Left lung (tissue), 14 donors: ENCODE measurements around the gene OR6C75. TPM values are rescaled to one million over a fixed set of nuclear protein-coding genes. Genes with fewer than 3 reads are reported as not detected.
"Not testable (repeated sequence)": the region's sequence is repeated elsewhere in the genome, so short reads cannot be mapped to it uniquely, and the experiment has no call there.

Source experiments
- ATAC-seq: fragments of 200-7000 bp; cut with Tn5 transposase; one replicate; pipeline ENCODE4 v1.9.1; 2020; ENCODE audit warnings: moderate library complexity
- DNase-seq, 4 donors: peaks; one replicate each; pipeline ENCODE4 v3.0.0-alpha.2; 2013 to 2020
- H3K27ac ChIP-seq, 2 donors: fragments of 200-600 bp; sonication (generic) in 1 of 2; one replicate each; pipeline versions ENCODE4 v1.5.0 to v1.8.0; 2020 to 2021
- H3K27me3 ChIP-seq, 2 donors: fragments of 200-600 bp; sonication (generic) in 1 of 2; one replicate each; pipeline versions ENCODE4 v1.5.0 to v1.8.0; 2020 to 2021
- H3K36me3 ChIP-seq, 2 donors: fragments of 200-600 bp; sonication (generic) in 1 of 2; one replicate each; pipeline versions ENCODE4 v1.5.0 to v1.8.0; 2020 to 2021
- H3K4me1 ChIP-seq, 2 donors: fragments of 200-600 bp; one replicate each; pipeline ENCODE4 v1.8.0; 2021
- H3K4me3 ChIP-seq, 2 donors: fragments of 200-600 bp; sonication (generic) in 1 of 2; one replicate each; pipeline versions ENCODE4 v1.5.0 to v1.8.0; 2020 to 2021; ENCODE audit warnings: mild to moderate bottlenecking in 1 of 2
- H3K9me3 ChIP-seq, 2 donors: fragments of 200-600 bp; sonication (generic) in 1 of 2; one replicate each; pipeline versions ENCODE4 v1.5.0 to v1.8.0; 2020 to 2021
- intact Hi-C, 2 donors: fragments of 100-400 bp; cut with DNase I; formaldehyde crosslinking; loops; one replicate each; pipeline versions ENCODE4 v1.11.2 to v1.14.2; 2022
- long read RNA-seq, 12 donors: library from polyadenylated mRNA in 2 of 12; unstranded in 2 of 12; transcript quantifications; one replicate each; pipeline ENCODE4 v2.0.0 and lab custom pipeline, GENCODE V29; 2019 to 2026
- polyA plus RNA-seq, 6 donors: library from polyadenylated mRNA; unstranded; fragments of 120-200 nt; gene quantifications; one replicate each; pipeline ENCODE4 v1.2.1, GENCODE V29; 2013; ENCODE audit not compliant: insufficient read length in 6 of 6
- total RNA-seq, 2 donors: library from RNA; stranded (reverse); fragmentation: NEBNext Ultra II Directional; extraction: Animal tissue kit (Norgen Biotek cat#: 25700); gene quantifications; one replicate each; pipeline ENCODE4 v1.2.1, GENCODE V29; 2021
- TF ChIP-seq, protein P1 (sequence below), 2 donors: fragments of 200-600 bp; sonication (generic) in 1 of 2; IDR thresholded peaks; one replicate each; pipeline versions ENCODE4 v1.5.0 to v1.8.0; 2021; ENCODE audit warnings: antibody characterized with exemption in 2 of 2
- donor health status: DM: no; HTN: yes; CAD: no.
- donor health status: DM: no; HTN: no; CAD: no.

The OR6C75 gene
- total RNA-seq (not detected), polyA plus RNA-seq (under 1 TPM in 4 of 6 donors, not detected in 2; 0.05 to 0.13 (median 0.11) TPM)
- long read RNA-seq, donor 1, result 0 reads
- long read RNA-seq, donor 2, result 0 reads
- long read RNA-seq, donor 3, result 0 reads
- long read RNA-seq, donor 4, result 0 reads
- long read RNA-seq, donor 5, result 0 reads
- long read RNA-seq, donor 6, result 0 reads
- long read RNA-seq, donor 7, result 0 reads
- long read RNA-seq, donor 8, result 0 reads
- long read RNA-seq, donor 9, result 0 reads
- long read RNA-seq, donor 10, result 0 reads
- long read RNA-seq, donor 11, result 0 reads
- long read RNA-seq, donor 12, result 0 reads

DNA sequence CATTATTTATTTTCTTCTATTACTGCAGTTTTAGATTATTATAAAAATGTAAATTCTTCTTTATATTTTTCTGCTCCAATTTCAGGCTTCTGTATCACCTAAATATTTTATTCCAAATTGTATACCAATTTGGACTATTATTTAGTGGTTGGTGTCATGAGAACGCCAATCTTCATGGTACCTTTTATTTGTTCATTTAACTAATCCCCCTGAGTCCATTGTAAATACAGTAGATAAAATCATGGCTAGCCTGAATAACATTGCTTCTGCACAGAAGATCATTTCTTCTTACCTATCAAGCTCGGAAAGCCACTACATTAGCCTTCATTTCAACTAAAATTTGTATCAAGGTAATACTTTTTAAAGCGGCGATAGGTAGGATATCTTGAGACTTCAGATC, at the start of gene OR6C75:
TSS of gene OR6C75 (plus strand) at position 301 of the 400 bp plus-strand sequence. CDS start 2,136 bp downstream, outside the sequence.
- TF ChIP-seq, protein P1, sequence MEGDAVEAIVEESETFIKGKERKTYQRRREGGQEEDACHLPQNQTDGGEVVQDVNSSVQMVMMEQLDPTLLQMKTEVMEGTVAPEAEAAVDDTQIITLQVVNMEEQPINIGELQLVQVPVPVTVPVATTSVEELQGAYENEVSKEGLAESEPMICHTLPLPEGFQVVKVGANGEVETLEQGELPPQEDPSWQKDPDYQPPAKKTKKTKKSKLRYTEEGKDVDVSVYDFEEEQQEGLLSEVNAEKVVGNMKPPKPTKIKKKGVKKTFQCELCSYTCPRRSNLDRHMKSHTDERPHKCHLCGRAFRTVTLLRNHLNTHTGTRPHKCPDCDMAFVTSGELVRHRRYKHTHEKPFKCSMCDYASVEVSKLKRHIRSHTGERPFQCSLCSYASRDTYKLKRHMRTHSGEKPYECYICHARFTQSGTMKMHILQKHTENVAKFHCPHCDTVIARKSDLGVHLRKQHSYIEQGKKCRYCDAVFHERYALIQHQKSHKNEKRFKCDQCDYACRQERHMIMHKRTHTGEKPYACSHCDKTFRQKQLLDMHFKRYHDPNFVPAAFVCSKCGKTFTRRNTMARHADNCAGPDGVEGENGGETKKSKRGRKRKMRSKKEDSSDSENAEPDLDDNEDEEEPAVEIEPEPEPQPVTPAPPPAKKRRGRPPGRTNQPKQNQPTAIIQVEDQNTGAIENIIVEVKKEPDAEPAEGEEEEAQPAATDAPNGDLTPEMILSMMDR (IDR thresholded peaks at IDR 0.05), result no peak
- DNase-seq, result no peak
- Histone ChIP-seq H3K4me3 (no peak within 1 kb of the TSS), H3K36me3 (no peaks in the 10 kb centered on the region), H3K27me3 (peaks cover 0 to 2% of the 10 kb centered on the region in 2 donors), H3K9me3 (peaks cover 0 to 1% of the 10 kb centered on the region in 2 donors), H3K27ac (no peak within 1 kb of the TSS), H3K4me1 (no peaks in the 10 kb centered on the region)
- ATAC-seq, result no peak
- intact Hi-C loops, result no loop called here

DNA sequence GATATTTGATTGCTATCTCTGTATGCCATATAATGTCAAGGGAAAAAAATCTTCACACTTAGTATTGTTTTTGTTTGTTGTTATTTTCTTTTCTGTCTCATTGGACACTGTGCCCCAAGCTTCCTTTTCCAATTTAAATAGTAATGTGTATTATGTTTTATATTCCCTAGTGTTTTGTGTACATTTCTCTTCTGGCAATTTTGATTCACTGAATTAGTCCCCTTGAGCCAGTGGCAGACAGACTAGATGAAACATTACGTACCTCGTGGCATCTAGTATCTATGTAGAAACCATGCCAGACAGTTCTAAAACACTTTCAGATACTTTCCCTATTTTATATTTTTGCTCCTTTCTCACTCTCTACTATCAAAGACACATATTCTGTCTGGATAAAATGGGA, 48.7 kb upstream of the OR6C75 start, which contains the start of gene OR6C1:
TSS of gene OR6C1 (plus strand) at position 301 of the 400 bp plus-strand sequence. CDS start 6,257 bp downstream, outside the sequence.
- TF ChIP-seq, protein P1 (IDR thresholded peaks at IDR 0.05), result no peak
- Histone ChIP-seq H3K36me3 (no peaks in the 10 kb centered on the region), H3K27me3 (no peaks in the 10 kb centered on the region), H3K9me3 (no peaks in the 10 kb centered on the region), H3K4me3 (no peak within 1 kb of the TSS), H3K4me1 (no peaks in the 10 kb centered on the region), H3K27ac (no peak within 1 kb of the TSS)
- ATAC-seq, result no peak
- no peak for DNase-seq
- intact Hi-C loops, result no loop called here

- no peak overlapping the region for H3K27ac ChIP-seq
- intact Hi-C loops, result no loop called here
- TF ChIP-seq, protein P1 (IDR thresholded peaks at IDR 0.05), result no peak
- no peaks in the 10 kb centered on the region for H3K4me1 ChIP-seq
- no peak overlapping the region for H3K4me3 ChIP-seq
- DNase-seq (peak in 1 of 4 donors; percentile 18), ATAC-seq (no peak)
- no peaks in the 10 kb centered on the region for H3K27me3 ChIP-seq
- H3K36me3 ChIP-seq, result no peaks in the 10 kb centered on the region
- no peaks in the 10 kb centered on the region for H3K9me3 ChIP-seq
These were observed 42.6 kb upstream of the OR6C75 start for GRCh38 chr12:55320201-55320600.

DNA sequence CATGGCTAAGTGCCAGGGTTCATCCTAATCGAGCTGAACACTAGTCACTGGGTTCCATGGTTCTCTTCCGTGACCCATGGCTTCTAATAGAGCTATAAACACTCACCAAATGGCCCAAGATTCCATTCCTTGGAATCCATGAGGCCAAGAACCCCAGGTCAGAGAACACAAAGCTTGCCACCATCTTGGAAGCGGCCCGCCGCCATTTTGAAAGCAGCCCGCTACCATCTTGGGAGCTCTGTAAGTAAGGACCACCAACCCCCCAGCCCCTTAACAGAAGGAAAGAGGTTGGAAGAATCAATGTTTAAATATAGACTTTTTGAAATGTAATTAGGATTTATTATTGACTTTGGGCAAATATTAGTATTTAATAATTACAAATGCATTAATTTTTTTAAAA, 37.0 kb upstream of the OR6C75 start:
- H3K4me1 ChIP-seq, intact Hi-C loops, H3K36me3 ChIP-seq, H3K9me3 ChIP-seq, ATAC-seq, H3K4me3 ChIP-seq, H3K27me3 ChIP-seq, H3K27ac ChIP-seq: not testable (repeated sequence)
- peak in 1 of 4 donors; percentile 14 for DNase-seq

DNA sequence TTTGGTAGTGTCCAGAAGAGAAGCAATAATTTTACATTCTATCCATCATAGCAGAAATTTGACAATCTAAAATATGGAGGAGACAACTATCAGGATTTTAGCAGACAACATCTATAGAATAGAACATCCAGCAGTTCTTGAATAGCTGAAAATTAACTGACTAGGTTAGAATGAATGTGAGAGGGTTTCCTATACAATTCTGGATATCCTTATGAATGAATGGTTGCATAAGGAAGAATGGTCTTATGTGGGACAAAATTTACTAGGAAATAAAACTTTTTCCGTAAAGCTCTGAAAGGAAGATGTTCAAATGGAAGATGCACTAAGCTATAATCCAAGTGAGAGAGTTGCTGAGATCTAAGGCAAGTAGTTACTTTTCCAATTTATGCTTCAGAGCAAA, 32.3 kb upstream of the OR6C75 start, which contains the start of gene OR6C3:
TSS of gene OR6C3 (plus strand) at position 301 of the 400 bp plus-strand sequence. CDS start 955 bp downstream, outside the sequence.
- Histone ChIP-seq H3K9me3 (no peaks in the 10 kb centered on the region), H3K4me3 (no peak within 1 kb of the TSS), H3K36me3 (no peaks in the 10 kb centered on the region), H3K27me3 (no peaks in the 10 kb centered on the region), H3K4me1 (no peaks in the 10 kb centered on the region), H3K27ac (no peak within 1 kb of the TSS)
- intact Hi-C loops, result no loop called here
- TF ChIP-seq, protein P1 (IDR thresholded peaks at IDR 0.05), result no peak
- ATAC-seq (no peak), DNase-seq (no peak)
